Measurements from ENCODE around the gene FAM170B. TPM values are rescaled to one million over a fixed set of nuclear protein-coding genes. Genes with fewer than 3 reads are reported as not detected.

Gene FAM170B
- polyA plus RNA-seq (ENCODE audit: insufficient read depth in 1 of 5, insufficient read length in 5 of 5, low replicate concordance in 1 of 5) = not detected
- long read RNA-seq, donor 1 = 0 reads
- long read RNA-seq, donor 2 = 0 reads
- long read RNA-seq, donor 3 = 0 reads
- long read RNA-seq, donor 4 = 0 reads
- long read RNA-seq, donor 5 = 0 reads
- long read RNA-seq, donor 6 = 0 reads
- long read RNA-seq, donor 7 = 0 reads
- long read RNA-seq, donor 8 = 0 reads

DNA sequence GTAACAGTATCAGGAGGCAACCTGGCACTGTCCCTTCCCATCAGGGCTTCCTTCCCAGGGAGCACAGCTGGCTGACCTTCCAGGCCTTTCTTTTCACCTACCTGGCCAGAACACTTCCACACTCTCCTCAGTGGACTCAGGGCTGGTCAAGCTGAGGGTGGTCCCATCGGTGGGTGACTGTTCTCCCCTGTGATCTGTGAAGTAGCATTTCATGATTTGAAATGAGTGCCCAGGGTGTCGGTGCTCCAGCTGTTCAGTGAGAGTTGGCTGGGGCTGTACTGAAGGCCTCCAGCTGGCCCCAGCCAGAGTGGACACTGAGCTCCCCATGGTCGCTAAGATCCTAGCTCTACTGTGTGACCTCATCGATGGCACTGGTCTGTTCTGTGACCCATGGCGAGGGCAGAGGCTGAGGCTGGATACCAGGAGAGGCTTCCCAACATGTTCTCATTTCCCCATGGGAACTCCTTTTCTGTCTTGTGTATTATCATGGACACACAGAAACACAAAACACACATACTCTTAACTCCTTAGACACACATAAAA is at the start of gene FAM170B:
FAM170B (minus strand) TSS at position 316 of the 543 bp plus-strand sequence; CDS start at position 213, 103 bp downstream.
- DNase-seq = no peak

GRCh38 chr10:49182776-49183175 is 49.0 kb upstream of the FAM170B start:
- DNase-seq = no peak

DNA sequence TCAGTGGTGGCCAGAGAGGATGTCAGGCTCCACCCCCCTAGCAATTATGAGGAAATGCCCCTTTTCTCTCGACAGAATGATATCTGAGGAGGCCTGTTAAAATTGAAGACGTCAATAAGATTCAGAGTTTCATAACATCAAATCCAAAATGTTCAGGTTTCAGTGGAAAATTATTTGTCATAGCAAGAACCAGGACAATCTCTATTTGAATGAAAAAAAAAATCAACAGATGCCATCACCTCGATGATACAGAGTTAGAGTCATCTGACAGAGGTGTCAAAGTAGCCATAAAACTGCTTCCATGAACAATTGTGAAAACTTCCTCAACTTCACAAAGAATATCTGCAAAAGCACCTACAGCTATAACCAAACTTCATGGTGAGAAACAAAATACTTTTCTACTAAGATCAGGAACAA is 46.6 kb upstream of the FAM170B start:
- DNase-seq = no peak

DNA sequence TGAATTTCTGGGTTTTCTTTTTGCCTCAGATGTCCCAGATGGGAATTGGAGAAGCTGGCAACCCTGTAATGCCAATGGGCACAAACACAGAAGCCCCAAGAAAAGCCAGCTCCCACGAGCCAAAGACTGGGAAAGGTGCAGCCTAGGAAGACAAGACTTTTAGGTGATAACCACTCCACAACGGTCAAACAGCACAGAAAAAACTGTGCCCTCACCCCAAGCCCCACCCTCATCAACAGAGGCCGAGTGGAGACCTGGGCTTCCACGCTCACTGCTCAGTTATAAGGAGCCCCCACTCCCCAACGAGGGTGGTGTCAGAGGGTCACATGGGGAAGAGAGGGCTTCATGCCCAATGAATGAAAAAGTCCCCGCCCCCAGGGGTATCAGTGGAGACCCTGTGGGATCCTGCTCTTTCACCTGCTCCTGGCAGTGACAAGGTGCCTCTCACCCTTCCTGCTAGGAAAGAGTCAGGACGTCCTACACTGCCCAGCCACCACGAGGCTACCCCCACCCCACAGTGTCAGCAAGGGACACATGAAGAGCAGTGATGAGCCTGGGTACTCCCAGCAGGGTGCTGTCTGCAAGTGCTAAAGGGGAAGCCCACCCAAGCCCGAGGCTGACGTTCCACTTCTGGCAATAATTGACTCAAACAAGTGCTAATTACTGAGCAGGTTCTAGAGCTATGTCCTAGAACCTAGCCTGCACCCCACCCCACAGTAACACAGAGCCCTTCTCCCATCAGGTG is 46.0 kb upstream of the FAM170B start:
- no peak for DNase-seq

DNA sequence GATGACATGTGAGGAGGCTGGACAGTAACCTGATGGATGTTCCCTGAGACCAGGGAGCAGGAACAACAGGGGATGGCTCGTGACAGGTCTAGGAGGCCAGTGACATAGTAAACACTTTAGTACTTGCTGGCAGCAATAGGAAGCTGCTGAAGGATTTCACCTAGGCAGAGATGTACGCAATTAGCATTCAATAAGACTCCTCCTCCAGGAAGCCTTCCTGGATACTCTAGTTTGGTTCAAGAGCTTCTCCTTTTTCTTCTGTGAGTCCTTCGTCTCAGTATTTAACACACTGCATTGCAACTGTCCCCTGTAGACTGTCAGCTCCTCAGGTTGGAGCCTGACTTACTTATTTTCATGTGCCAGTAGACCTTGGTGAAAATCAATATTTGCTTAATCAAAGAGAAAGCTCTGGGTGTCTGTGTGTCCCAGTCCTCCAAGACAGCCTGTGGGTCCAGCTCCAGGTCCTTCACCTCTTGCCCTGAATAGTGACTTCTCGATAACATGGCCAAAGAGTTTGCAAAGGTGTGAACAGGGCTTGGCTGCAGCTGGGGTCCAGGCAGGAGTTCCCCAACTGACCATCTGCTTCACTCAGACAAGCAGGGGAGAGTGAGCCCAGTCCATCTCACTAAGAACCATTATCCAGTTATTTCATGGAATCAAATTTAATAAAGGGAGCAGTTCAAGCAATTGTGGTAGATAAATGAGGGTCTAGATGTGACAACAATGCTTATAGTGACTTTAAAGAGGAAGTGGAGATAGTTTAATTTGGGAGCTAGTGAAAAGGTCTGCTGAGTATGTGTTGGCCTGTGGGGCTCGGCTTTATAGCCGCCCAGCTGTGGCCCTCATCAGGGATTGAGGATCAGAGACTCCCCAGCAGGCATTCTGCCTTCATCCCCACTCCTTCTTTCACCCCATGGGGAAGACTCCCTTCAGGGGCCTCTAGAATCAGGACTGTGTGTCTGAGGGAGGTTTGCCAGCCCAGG is 45.0 kb upstream of the FAM170B start:
- DNase-seq = no peak

GRCh38 chr10:49177391-49178355 is 43.9 kb upstream of the FAM170B start:
- no peak for DNase-seq

- DNase-seq = no peak
These were observed 42.8 kb upstream of the FAM170B start for GRCh38 chr10:49176310-49177268.

GRCh38 chr10:49175587-49176309 is 41.9 kb upstream of the FAM170B start:
- no peak for DNase-seq

GRCh38 chr10:49174926-49175500 is 41.2 kb upstream of the FAM170B start:
- DNase-seq = no peak

- DNase-seq = no peak
These were observed 40.6 kb upstream of the FAM170B start for GRCh38 chr10:49174261-49174925.

- DNase-seq = no peak
These were observed 40.0 kb upstream of the FAM170B start for GRCh38 chr10:49173853-49174252.

GRCh38 chr10:49173201-49173772 is 39.5 kb upstream of the FAM170B start:
- no peak for DNase-seq

GRCh38 chr10:49172777-49173132 is 38.9 kb upstream of the FAM170B start:
- no peak for DNase-seq

DNA sequence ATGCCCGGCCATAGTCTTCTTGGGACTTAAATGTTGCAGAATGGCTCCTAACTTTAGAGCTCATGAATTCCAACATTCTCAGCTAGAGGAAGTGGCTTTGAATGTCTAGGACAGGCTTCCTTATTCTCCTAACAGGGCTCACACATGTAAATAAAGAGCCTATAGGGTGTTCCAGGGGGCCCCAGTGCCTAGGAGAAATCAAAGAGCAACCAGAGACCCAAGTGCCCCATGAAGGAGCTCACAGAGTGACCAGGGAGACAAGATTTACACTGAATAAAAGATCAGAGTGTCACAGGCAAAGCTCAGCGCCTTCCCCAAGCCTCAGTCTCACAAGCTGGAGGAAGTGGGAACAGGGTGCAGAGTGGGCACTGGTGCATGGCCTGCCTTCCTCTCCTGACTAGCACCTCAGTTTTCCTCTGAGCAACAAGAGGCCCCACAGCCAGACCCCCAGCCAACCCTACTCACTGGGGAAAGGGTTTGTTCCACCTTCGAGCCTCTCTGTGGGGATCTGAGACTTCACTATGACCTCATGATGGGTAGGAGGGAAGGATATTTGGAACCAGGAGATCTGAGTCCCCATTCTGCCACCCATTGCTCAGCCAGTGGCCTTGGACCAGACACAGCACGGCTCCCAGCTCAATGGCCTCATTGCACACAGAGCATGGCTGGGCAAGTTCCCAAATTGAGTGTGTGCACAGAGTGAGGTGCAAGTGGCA is 38.4 kb upstream of the FAM170B start:
- DNase-seq = no peak

DNA sequence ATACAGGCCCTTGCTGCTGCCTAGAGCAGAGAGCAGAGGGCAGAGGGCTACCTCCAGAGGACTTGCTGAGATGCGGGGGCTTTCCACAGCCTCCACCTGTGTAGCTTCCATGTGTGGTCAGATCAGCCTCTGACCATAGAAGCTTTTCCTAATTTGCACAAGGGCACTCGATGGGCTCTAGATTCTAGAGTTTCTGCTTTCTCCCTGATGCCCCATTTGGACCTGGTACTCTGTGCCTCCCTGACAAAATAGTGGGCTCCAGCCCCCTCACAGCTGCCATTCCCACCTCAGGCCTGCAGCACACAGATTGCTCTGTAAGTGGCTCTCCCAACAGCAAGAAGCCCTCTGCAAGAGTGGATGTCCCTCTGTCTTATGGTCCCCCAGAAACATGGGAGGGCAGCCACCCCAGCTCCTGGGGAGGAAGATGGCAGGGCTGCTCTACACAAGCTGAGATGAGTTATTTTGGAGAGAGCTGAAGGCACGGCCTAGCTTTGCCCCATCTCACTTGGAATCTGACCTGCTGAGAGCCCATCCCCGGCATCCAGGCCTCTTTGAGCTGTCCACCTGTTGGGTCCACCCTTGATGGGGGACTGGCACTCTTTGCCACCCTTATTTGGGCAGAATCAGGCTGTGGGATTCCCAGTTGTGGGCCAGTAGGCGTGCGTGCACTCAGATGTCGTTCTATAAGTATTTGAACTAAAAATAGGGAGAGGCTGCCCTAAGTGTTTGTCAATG is 37.7 kb upstream of the FAM170B start:
- DNase-seq = no peak

Measured in right lung (tissue), 10 donors.